ENCODE measurements around the gene THOC6.

Gene THOC6

GRCh38 chr16:3023669-3024478 lies at the start of gene THOC6, which contains the start of gene HCFC1R1:
Gene THOC6 (plus strand): TSS chr16:3024035. CDS start chr16:3024327, 292 bp downstream.
Gene HCFC1R1 (minus strand): TSS chr16:3023942. CDS start chr16:3023941, 1 bp downstream.
- DNase-seq = peak; percentile 94

GRCh38 chr16:2974319-2975056 lies 49.3 kb upstream of the THOC6 start:
- no peak for DNase-seq

GRCh38 chr16:2975161-2975795 lies 48.6 kb upstream of the THOC6 start:
- no peak for DNase-seq

GRCh38 chr16:2976201-2976600 lies 47.6 kb upstream of the THOC6 start:
- no peak for DNase-seq

GRCh38 chr16:2976673-2977072 lies 47.2 kb upstream of the THOC6 start:
- DNase-seq = no peak

- DNase-seq = peak; percentile 32
Observed at GRCh38 chr16:2977440-2977839, 46.4 kb upstream of the THOC6 start.

GRCh38 chr16:2979669-2980226 lies 44.1 kb upstream of the THOC6 start:
- DNase-seq = no peak

- peak; percentile 51 for DNase-seq
Observed at GRCh38 chr16:2980227-2981176, 43.3 kb upstream of the THOC6 start, which contains the start of gene PKMYT1. Gene PKMYT1 (minus strand): TSS chr16:2980446. CDS start chr16:2979657, 789 bp downstream.

- no peak for DNase-seq
Observed at GRCh38 chr16:2981177-2981898, 42.5 kb upstream of the THOC6 start.

- DNase-seq = no peak
Observed at GRCh38 chr16:2981899-2982250, 42.0 kb upstream of the THOC6 start.

GRCh38 chr16:2982402-2982801 lies 41.4 kb upstream of the THOC6 start:
- no peak for DNase-seq

GRCh38 chr16:2983706-2984136 lies 40.1 kb upstream of the THOC6 start:
- peak; percentile 26 for DNase-seq

GRCh38 chr16:2985462-2985861 lies 38.4 kb upstream of the THOC6 start:
- peak; percentile 35 for DNase-seq

- peak; percentile 86 for DNase-seq
Observed at GRCh38 chr16:2985893-2986355, 37.9 kb upstream of the THOC6 start.

GRCh38 chr16:2986623-2987188 lies 37.1 kb upstream of the THOC6 start:
- no peak for DNase-seq

- no peak for DNase-seq
Observed at GRCh38 chr16:2987286-2987685, 36.5 kb upstream of the THOC6 start.

GRCh38 chr16:2987833-2988232 lies 36.0 kb upstream of the THOC6 start:
- DNase-seq = peak; percentile 27

GRCh38 chr16:2988590-2989099 lies 35.2 kb upstream of the THOC6 start:
- no peak for DNase-seq

GRCh38 chr16:2990891-2991290 lies 32.9 kb upstream of the THOC6 start:
- no peak for DNase-seq

- no peak for DNase-seq
Observed at GRCh38 chr16:2991566-2992261, 32.1 kb upstream of the THOC6 start.
